HepG2 (cell line): ENCODE results near the gene PRKCE. TPM values are rescaled to one million over a fixed set of nuclear protein-coding genes. Genes with fewer than 3 reads are reported as not detected.

Experiments used
- CSRNP2 ChIP-seq: sonication (generic); formaldehyde crosslinking; conservative IDR thresholded peaks from 2 replicates; pipeline ENCODE4 v1.8.0; 2022; ENCODE audit warnings: low read depth, missing genetic modification reagents
- FIP1L1 ChIP-seq: fragments of 200-400 bp; formaldehyde crosslinking; IDR thresholded peaks from 2 replicates; pipeline ENCODE4 v1.6.1; 2018; ENCODE audit warnings: low read depth, mild to moderate bottlenecking, low read length, moderate library complexity, borderline replicate concordance; ENCODE audit not compliant: insufficient read depth
- FOXP4 ChIP-seq: sonication (generic); formaldehyde crosslinking; IDR thresholded peaks from 2 replicates; pipeline ENCODE4 v1.4.0; 2020; ENCODE audit warnings: missing genetic modification reagents
- MBNL3 ChIP-seq: fragments of 250-450 bp; sonication (Bioruptor Pico); conservative IDR thresholded peaks from 2 replicates; pipeline ENCODE4 v1.8.0; 2022; ENCODE audit warnings: mild to moderate bottlenecking, inconsistent platforms
- NFAT5 ChIP-seq: sonication (generic); formaldehyde crosslinking; IDR thresholded peaks from 2 replicates; pipeline ENCODE4 v1.4.0; 2020; ENCODE audit warnings: missing genetic modification reagents
- POGK ChIP-seq: sonication (generic); formaldehyde crosslinking; conservative IDR thresholded peaks from 2 replicates; pipeline ENCODE4 v1.8.0; 2022; ENCODE audit warnings: mild to moderate bottlenecking, moderate library complexity, missing genetic modification reagents
- RXRB ChIP-seq: IDR thresholded peaks from 2 replicates; pipeline ENCODE4 v1.6.1; 2016; ENCODE audit warnings: borderline replicate concordance, missing genetic modification reagents, missing compliant biosample characterization
- SIX4 ChIP-seq: sonication (generic); formaldehyde crosslinking; IDR thresholded peaks from 2 replicates; pipeline ENCODE4 v1.4.0; 2020; ENCODE audit warnings: missing genetic modification reagents
- SMC3 ChIP-seq: IDR thresholded peaks from 2 replicates; pipeline ENCODE4 v1.6.1; 2011; ENCODE audit warnings: low read length, improper control_type of control experiment
- TAF15 ChIP-seq: fragments of 200-400 bp; formaldehyde crosslinking; IDR thresholded peaks from one replicate; pipeline ENCODE4 v1.6.1; 2018; ENCODE audit warnings: mild to moderate bottlenecking, low read depth, low read length; ENCODE audit not compliant: poor library complexity, severe bottlenecking
- ZNF18 ChIP-seq: sonication (generic); formaldehyde crosslinking; IDR thresholded peaks from 2 replicates; pipeline ENCODE4 v1.8.0; 2022; ENCODE audit warnings: mild to moderate bottlenecking, missing genetic modification reagents; ENCODE audit not compliant: insufficient replicate concordance
- ZNF547 ChIP-seq: sonication (generic); formaldehyde crosslinking; IDR thresholded peaks from 2 replicates; pipeline ENCODE4 v1.5.1; 2020; ENCODE audit warnings: mild to moderate bottlenecking, missing genetic modification reagents
- ZNF703 ChIP-seq: sonication (generic); formaldehyde crosslinking; IDR thresholded peaks from 2 replicates; pipeline ENCODE4 v1.5.1; 2020; ENCODE audit warnings: missing genetic modification reagents, mild to moderate bottlenecking, moderate library complexity, borderline replicate concordance
- ZNF724P ChIP-seq: sonication (generic); formaldehyde crosslinking; IDR thresholded peaks from 2 replicates; pipeline ENCODE4 v1.8.0; 2022; ENCODE audit warnings: missing genetic modification reagents, borderline replicate concordance
- polyA plus RNA-seq, 8 experiments: library from polyadenylated mRNA; depleted of rRNA in 3 of 8; stranded (reverse) in 7 of 8; unstranded in 1 of 8; fragments of >200 nt; fragmentation: Illumina TruSeq in 4 of 8; extraction: Trizol in 4 of 8; gene quantifications; 2 replicates each; pipeline versions ENCODE4 v1.2.1 to v1.2.3, GENCODE V29; 2011 to 2016; ENCODE audit warnings: low read depth in 4 of 8, missing spikeins in 1 of 8, mixed read lengths in 1 of 8; ENCODE audit not compliant: insufficient read depth in 1 of 8
- total RNA-seq, 5 experiments: library from RNA; depleted of rRNA; stranded (reverse); fragments of >200 nt; fragmentation: Illumina TruSeq; extraction: Trizol; gene quantifications; 2 replicates each; pipeline ENCODE4 v1.2.3, GENCODE V29; 2016; ENCODE audit warnings: low read depth in 1 of 5

Gene PRKCE
- total and polyA plus RNA-seq, 2 of the 13 experiments (the other 11 are each of a cell fraction or from before 2014, with no cell fraction given) = 1.0 to 3.9 TPM

- TF ChIP-seq CSRNP2 (CRISPR knock-in tag) (no peak), NFAT5 (CRISPR knock-in tag) (no peak), ZNF724P (CRISPR knock-in tag) (peak; percentile 61; the same call in 1 of the 2 replicates), SMC3 (peak; percentile 66; the same call in 1 of the 2 replicates), POGK (CRISPR knock-in tag) (peak; percentile 75), TAF15 (no peak), FIP1L1 (no peak), MBNL3 (CRISPR knock-in tag) (no peak), RXRB (CRISPR knock-in tag) (no peak), SIX4 (CRISPR knock-in tag) (no peak), FOXP4 (CRISPR knock-in tag) (no peak), ZNF18 (no peak), ZNF547 (CRISPR knock-in tag) (no peak; the same call in 1 of the 2 replicates), ZNF703 (CRISPR knock-in tag) (no peak)
These were observed 7.6 kb upstream of the PRKCE start (continued) for GRCh38 chr2:45643543-45644542.
